PFSK-1 (cell line): Measurements from ENCODE around the gene DOCK10.

Experiments used
- FOXP2 ChIP-seq: optimal IDR thresholded peaks from 2 replicates; pipeline ENCODE3; 2011; ENCODE audit warnings: borderline replicate concordance, control low read depth, inconsistent platforms; ENCODE audit not compliant: insufficient read depth; ENCODE audit errors: extremely low read length, extremely low read depth
- POLR2AphosphoS5 ChIP-seq: IDR thresholded peaks from 2 replicates; pipeline ENCODE4 v1.6.1; 2012; ENCODE audit warnings: low read depth, mild to moderate bottlenecking, control low read depth, low read length, moderate library complexity
- REST ChIP-seq, 2 experiments: IDR thresholded peaks; 2 replicates each; pipeline versions ENCODE4 v1.6.1 to v1.8.0; 2011 to 2012; ENCODE audit warnings: low read depth in 2 of 2, low read length in 2 of 2, control low read depth in 1 of 2, inconsistent platforms in 1 of 2, mild to moderate bottlenecking in 1 of 2, moderate library complexity in 1 of 2; ENCODE audit not compliant: insufficient read depth in 1 of 2
- SIN3A ChIP-seq: IDR thresholded peaks from 2 replicates; pipeline ENCODE4 v1.6.1; 2012; ENCODE audit warnings: mild to moderate bottlenecking, low read length, moderate library complexity, borderline replicate concordance; ENCODE audit not compliant: insufficient read depth
- TAF1 ChIP-seq: IDR thresholded peaks from 2 replicates; pipeline ENCODE4 v1.6.1; 2012; ENCODE audit warnings: low read length, control low read depth, borderline replicate concordance; ENCODE audit not compliant: insufficient read depth

Gene DOCK10

GRCh38 chr2:225070811-225071210 is 28.5 kb upstream of the DOCK10 start:
- TF ChIP-seq SIN3A = no peak
- no peak for TF ChIP-seq TAF1
- TF ChIP-seq POLR2AphosphoS5 = no peak
- TF ChIP-seq FOXP2 = no peak
- TF ChIP-seq REST (IDR thresholded peaks at IDR 0.05; ENCODE audit: insufficient read depth in 1 of 2, low read depth in 2 of 2, low read length in 2 of 2) = no peak

GRCh38 chr2:225069966-225070365 is 27.7 kb upstream of the DOCK10 start:
- TF ChIP-seq POLR2AphosphoS5 (no peak), SIN3A (no peak), TAF1 (no peak), FOXP2 (no peak), REST (IDR thresholded peaks at IDR 0.05; ENCODE audit: insufficient read depth in 1 of 2, low read depth in 2 of 2, low read length in 2 of 2) (no peak)

- TF ChIP-seq REST (IDR thresholded peaks at IDR 0.05; ENCODE audit: insufficient read depth in 1 of 2, low read depth in 2 of 2, low read length in 2 of 2) = no peak
- no peak for TF ChIP-seq FOXP2
- no peak for TF ChIP-seq POLR2AphosphoS5
- no peak for TF ChIP-seq SIN3A
These were observed 27.2 kb upstream of the DOCK10 start for GRCh38 chr2:225069477-225069876.

GRCh38 chr2:225065882-225066281 is 23.6 kb upstream of the DOCK10 start:
- TF ChIP-seq POLR2AphosphoS5 (no peak), TAF1 (no peak), FOXP2 (no peak), REST (IDR thresholded peaks at IDR 0.05; ENCODE audit: insufficient read depth in 1 of 2, low read depth in 2 of 2, low read length in 2 of 2) (no peak), SIN3A (no peak)

GRCh38 chr2:225064928-225065327 is 22.7 kb upstream of the DOCK10 start:
- TF ChIP-seq SIN3A (no peak), POLR2AphosphoS5 (no peak), REST (IDR thresholded peaks at IDR 0.05; ENCODE audit: insufficient read depth in 1 of 2, low read depth in 2 of 2, low read length in 2 of 2) (no peak), TAF1 (no peak), FOXP2 (no peak)
